Neural cell (in vitro differentiated cells): ENCODE measurements around the gene PBRM1.

ENCODE experiments used
- REST ChIP-seq: IDR thresholded peaks from 2 replicates; pipeline ENCODE4 v1.6.1; 2012; ENCODE audit warnings: borderline replicate concordance
- SMC3 ChIP-seq: fragments of 450-650 bp; conservative IDR thresholded peaks from 2 replicates; pipeline ENCODE4 v1.6.1; 2014; ENCODE audit warnings: antibody characterized with exemption, mild to moderate bottlenecking, moderate library complexity; ENCODE audit not compliant: poor library complexity
- TF ChIP-seq, protein P1 (sequence below): fragments of 450-650 bp; IDR thresholded peaks from 2 replicates; pipeline ENCODE4 v1.5.1; 2014; ENCODE audit warnings: antibody characterized with exemption, mild to moderate bottlenecking, moderate library complexity; ENCODE audit not compliant: poor library complexity, severe bottlenecking

DNA sequence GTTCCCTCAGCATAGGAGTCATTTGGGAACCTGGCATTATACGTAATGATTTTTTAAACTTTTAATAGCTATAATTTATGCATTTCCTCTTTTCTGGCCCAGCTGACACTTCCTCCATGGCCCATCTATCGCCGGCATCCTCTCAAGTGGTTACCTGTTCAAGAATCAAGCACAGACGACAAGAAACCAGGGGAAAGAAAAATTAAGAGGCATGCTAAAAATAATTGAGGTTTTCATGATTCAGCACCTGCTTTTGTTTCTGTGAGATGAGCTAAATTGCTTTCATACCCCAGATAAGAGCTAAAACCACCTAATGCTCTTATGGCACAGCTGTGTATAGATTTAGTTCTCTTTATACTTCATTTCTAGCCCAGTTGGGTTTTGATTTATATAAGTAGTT, 21.9 kb upstream of the PBRM1 start:
- TF ChIP-seq, protein P1, sequence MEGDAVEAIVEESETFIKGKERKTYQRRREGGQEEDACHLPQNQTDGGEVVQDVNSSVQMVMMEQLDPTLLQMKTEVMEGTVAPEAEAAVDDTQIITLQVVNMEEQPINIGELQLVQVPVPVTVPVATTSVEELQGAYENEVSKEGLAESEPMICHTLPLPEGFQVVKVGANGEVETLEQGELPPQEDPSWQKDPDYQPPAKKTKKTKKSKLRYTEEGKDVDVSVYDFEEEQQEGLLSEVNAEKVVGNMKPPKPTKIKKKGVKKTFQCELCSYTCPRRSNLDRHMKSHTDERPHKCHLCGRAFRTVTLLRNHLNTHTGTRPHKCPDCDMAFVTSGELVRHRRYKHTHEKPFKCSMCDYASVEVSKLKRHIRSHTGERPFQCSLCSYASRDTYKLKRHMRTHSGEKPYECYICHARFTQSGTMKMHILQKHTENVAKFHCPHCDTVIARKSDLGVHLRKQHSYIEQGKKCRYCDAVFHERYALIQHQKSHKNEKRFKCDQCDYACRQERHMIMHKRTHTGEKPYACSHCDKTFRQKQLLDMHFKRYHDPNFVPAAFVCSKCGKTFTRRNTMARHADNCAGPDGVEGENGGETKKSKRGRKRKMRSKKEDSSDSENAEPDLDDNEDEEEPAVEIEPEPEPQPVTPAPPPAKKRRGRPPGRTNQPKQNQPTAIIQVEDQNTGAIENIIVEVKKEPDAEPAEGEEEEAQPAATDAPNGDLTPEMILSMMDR = no peak
- no peak for TF ChIP-seq REST
- TF ChIP-seq SMC3 = no peak
